ENCODE measurements around the gene TMEM80. TPM values are rescaled to one million over a fixed set of nuclear protein-coding genes. Genes with fewer than 3 reads are reported as not detected.
"Not testable (repeated sequence)": the region's sequence is repeated elsewhere in the genome, so short reads cannot be mapped to it uniquely, and the experiment has no call there.

The TMEM80 gene
- total and polyA plus RNA-seq, 2 donors (not counting 3 experiments of a cell fraction or from before 2014, with no cell fraction given) = 21.2 to 26.6 TPM

DNA sequence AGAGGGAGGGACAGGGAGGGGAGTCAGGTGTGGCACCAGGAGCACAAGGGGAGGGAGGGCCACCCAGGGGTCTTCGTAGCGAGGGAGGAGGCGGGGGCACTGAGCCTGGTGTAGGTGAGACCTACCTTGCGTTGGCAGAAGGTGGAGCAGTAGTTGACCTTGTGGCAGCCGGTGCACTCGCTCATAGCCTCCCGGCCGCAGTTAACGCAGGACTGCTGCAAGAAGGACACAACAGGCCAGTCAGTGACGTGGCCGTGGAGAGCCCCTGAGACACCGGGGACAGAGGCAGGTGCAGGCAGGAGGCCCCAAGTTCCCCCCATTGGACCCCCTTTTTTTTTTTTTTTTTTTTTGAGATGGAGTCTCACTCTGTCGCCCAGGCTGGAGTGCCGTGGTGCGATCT, 41.8 kb upstream of the TMEM80 start:
- no peak overlapping the region for H3K4me3 ChIP-seq (replicated peaks in 1 of 3; ENCODE audit: insufficient read depth in 1 of 3, low read depth in 1 of 3, low read length in 3 of 3)
- H3K36me3 ChIP-seq (ENCODE audit: control insufficient read depth in 2 of 2, extremely low read depth in 1 of 2, insufficient read depth in 2 of 2, low read length in 2 of 2) = peaks cover 0 to 23% of the 10 kb centered on the region in 2 experiments
- intact Hi-C loops (cut with micrococcal nuclease) = no loop called here
- TF ChIP-seq, protein P1, sequence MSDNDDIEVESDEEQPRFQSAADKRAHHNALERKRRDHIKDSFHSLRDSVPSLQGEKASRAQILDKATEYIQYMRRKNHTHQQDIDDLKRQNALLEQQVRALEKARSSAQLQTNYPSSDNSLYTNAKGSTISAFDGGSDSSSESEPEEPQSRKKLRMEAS (IDR thresholded peaks at IDR 0.05; ENCODE audit: insufficient read depth, insufficient read length) = no peak
- TF ChIP-seq MYC (IDR thresholded peaks at IDR 0.05; ENCODE audit: low read depth, low read length) = no peak
- POLR2A ChIA-PET = no interaction called here
- no peaks in the 10 kb centered on the region for H3K4me1 ChIP-seq (ENCODE audit: control insufficient read depth, extremely low read depth, insufficient read depth, low read length)
- no TSS peak for BruUV-seq (replicated peaks)
- H3K9me1 ChIP-seq (replicated peaks; ENCODE audit: control insufficient read depth, extremely low read depth, insufficient read depth, low read length) = no peaks in the 10 kb centered on the region
- CTCF ChIA-PET = no interaction called here
- no peak overlapping the region for H3K27ac ChIP-seq (ENCODE audit: insufficient read depth, low read depth, low read length)
- H3K9ac ChIP-seq (replicated peaks; ENCODE audit: extremely low read depth, insufficient read depth, low read length) = no peak overlapping the region
- DNase-seq (ENCODE audit: low read depth, low spot score) = no peak
- H3K4me2 ChIP-seq (ENCODE audit: insufficient read depth, low read length) = no peak overlapping the region
- H3K79me2 ChIP-seq (ENCODE audit: control insufficient read depth, insufficient read depth, low read length) = no peaks in the 10 kb centered on the region
- H3K27me3 ChIP-seq (ENCODE audit: control insufficient read depth in 2 of 2, insufficient read depth in 2 of 2, low read length in 2 of 2) = no peaks in the 10 kb centered on the region
- H4K20me1 ChIP-seq (replicated peaks; ENCODE audit: control insufficient read depth, extremely low read depth, insufficient read depth, low read length) = no peaks in the 10 kb centered on the region
- dilution Hi-C loops (cut with MboI; ENCODE audit: extremely low pct_ligation_motif_present, low sequenced_read_pairs) = no loop called here
- no peaks in the 10 kb centered on the region for H3K9me3 ChIP-seq (replicated peaks; ENCODE audit: control insufficient read depth, insufficient read depth, low read length)
- FAIRE-seq = no peak
- no peak overlapping the region for H2AFZ ChIP-seq (ENCODE audit: low read depth, low read length)

GRCh38 chr11:654444-654843, 41.2 kb upstream of the TMEM80 start:
- H3K27me3 ChIP-seq (ENCODE audit: control insufficient read depth in 2 of 2, insufficient read depth in 2 of 2, low read length in 2 of 2); H4K20me1 ChIP-seq (replicated peaks; ENCODE audit: control insufficient read depth, extremely low read depth, insufficient read depth, low read length); POLR2A ChIA-PET; intact Hi-C loops (cut with micrococcal nuclease); H3K4me2 ChIP-seq (ENCODE audit: insufficient read depth, low read length); H2AFZ ChIP-seq (ENCODE audit: low read depth, low read length); H3K9me1 ChIP-seq (replicated peaks; ENCODE audit: control insufficient read depth, extremely low read depth, insufficient read depth, low read length); H3K4me3 ChIP-seq (replicated peaks in 1 of 3; ENCODE audit: insufficient read depth in 1 of 3, low read depth in 1 of 3, low read length in 3 of 3); H3K27ac ChIP-seq (ENCODE audit: insufficient read depth, low read depth, low read length); dilution Hi-C loops (cut with MboI; ENCODE audit: extremely low pct_ligation_motif_present, low sequenced_read_pairs); FAIRE-seq; DNase-seq (ENCODE audit: low read depth, low spot score); CTCF ChIA-PET; H3K9ac ChIP-seq (replicated peaks; ENCODE audit: extremely low read depth, insufficient read depth, low read length); BruUV-seq (replicated peaks); H3K9me3 ChIP-seq (replicated peaks; ENCODE audit: control insufficient read depth, insufficient read depth, low read length); H3K79me2 ChIP-seq (ENCODE audit: control insufficient read depth, insufficient read depth, low read length); H3K4me1 ChIP-seq (ENCODE audit: control insufficient read depth, extremely low read depth, insufficient read depth, low read length): not testable (repeated sequence)
- peaks cover under 1 to 24% of the 10 kb centered on the region in 2 experiments for H3K36me3 ChIP-seq (ENCODE audit: control insufficient read depth in 2 of 2, extremely low read depth in 1 of 2, insufficient read depth in 2 of 2, low read length in 2 of 2)

Data from endothelial cell of umbilical vein (primary cell).